NCI-H748 (cell line): Measurements from ENCODE around the gene DDX55.
"Not testable (repeated sequence)": the region's sequence is repeated elsewhere in the genome, so short reads cannot be mapped to it uniquely, and the experiment has no call there.

ENCODE experiments used
- DNase-seq: peaks from one replicate; lab custom pipeline; 2025; ENCODE audit not compliant: unreplicated experiment; lab: John Stamatoyannopoulos, UW

The DDX55 gene

GRCh38 chr12:123601602-123602489, at the start of gene DDX55:
DDX55 (plus strand) TSS chr12:123602099; CDS start chr12:123602149, 50 bp downstream.
- DNase-seq, result peak; percentile 88

- DNase-seq, result not testable (repeated sequence)
Measured at GRCh38 chr12:123554136-123554535, 47.8 kb upstream of the DDX55 start.

GRCh38 chr12:123554843-123555242, 47.1 kb upstream of the DDX55 start:
- DNase-seq, result not testable (repeated sequence)

- not testable (repeated sequence) for DNase-seq
Measured at GRCh38 chr12:123558487-123558886, 43.4 kb upstream of the DDX55 start.

- no peak for DNase-seq
Measured at GRCh38 chr12:123559468-123559867, 42.4 kb upstream of the DDX55 start.

GRCh38 chr12:123571343-123571813, 30.5 kb upstream of the DDX55 start:
- no peak for DNase-seq

- no peak for DNase-seq
Measured at GRCh38 chr12:123572391-123572790, 29.5 kb upstream of the DDX55 start.

- DNase-seq, result no peak
Measured at GRCh38 chr12:123573870-123574269, 28.0 kb upstream of the DDX55 start.

GRCh38 chr12:123576611-123577010, 25.3 kb upstream of the DDX55 start:
- no peak for DNase-seq

GRCh38 chr12:123578243-123578642, 23.7 kb upstream of the DDX55 start:
- DNase-seq, result no peak

GRCh38 chr12:123578829-123579228, 23.1 kb upstream of the DDX55 start:
- not testable (repeated sequence) for DNase-seq

- DNase-seq, result no peak
Measured at GRCh38 chr12:123580772-123581171, 21.1 kb upstream of the DDX55 start.

GRCh38 chr12:123591702-123592481, 10.0 kb upstream of the DDX55 start:
- DNase-seq, result no peak

GRCh38 chr12:123595729-123596128, 6.2 kb upstream of the DDX55 start:
- no peak for DNase-seq

- DNase-seq, result no peak
Measured at GRCh38 chr12:123597100-123597499, 4.8 kb upstream of the DDX55 start.

- no peak for DNase-seq
Measured at GRCh38 chr12:123598522-123598921, 3.4 kb upstream of the DDX55 start.

- DNase-seq, result no peak
Measured at GRCh38 chr12:123599310-123599709, 2.6 kb upstream of the DDX55 start.

- DNase-seq, result no peak
Measured at GRCh38 chr12:123599721-123600120, 2.2 kb upstream of the DDX55 start.

GRCh38 chr12:123602651-123603195, 824 bp downstream of the DDX55 start:
- DNase-seq, result no peak

- DNase-seq, result not testable (repeated sequence)
Measured at GRCh38 chr12:123603495-123603894, 1.6 kb downstream of the DDX55 start.

- no peak for DNase-seq
Measured at GRCh38 chr12:123607756-123608155, 5.9 kb downstream of the DDX55 start.
